Smooth muscle cell of the brain vasculature (primary cell): ENCODE measurements around the gene BAZ1B.
"Not testable (repeated sequence)": the region's sequence is repeated elsewhere in the genome, so short reads cannot be mapped to it uniquely, and the experiment has no call there.

Source experiments
- DNase-seq: peaks from one replicate; pipeline ENCODE4 v3.0.0-alpha.2; 2012; ENCODE audit warnings: low read depth, low spot score

Gene BAZ1B

GRCh38 chr7:73443548-73444255 is 78.4 kb downstream of the BAZ1B start:
- DNase-seq = no peak

GRCh38 chr7:73442903-73443500 is 79.1 kb downstream of the BAZ1B start:
- no peak for DNase-seq

GRCh38 chr7:73442222-73442902 is 79.7 kb downstream of the BAZ1B start:
- DNase-seq = no peak

- no peak for DNase-seq
These were observed 82.7 kb downstream of the BAZ1B start for GRCh38 chr7:73439410-73439704.

DNA sequence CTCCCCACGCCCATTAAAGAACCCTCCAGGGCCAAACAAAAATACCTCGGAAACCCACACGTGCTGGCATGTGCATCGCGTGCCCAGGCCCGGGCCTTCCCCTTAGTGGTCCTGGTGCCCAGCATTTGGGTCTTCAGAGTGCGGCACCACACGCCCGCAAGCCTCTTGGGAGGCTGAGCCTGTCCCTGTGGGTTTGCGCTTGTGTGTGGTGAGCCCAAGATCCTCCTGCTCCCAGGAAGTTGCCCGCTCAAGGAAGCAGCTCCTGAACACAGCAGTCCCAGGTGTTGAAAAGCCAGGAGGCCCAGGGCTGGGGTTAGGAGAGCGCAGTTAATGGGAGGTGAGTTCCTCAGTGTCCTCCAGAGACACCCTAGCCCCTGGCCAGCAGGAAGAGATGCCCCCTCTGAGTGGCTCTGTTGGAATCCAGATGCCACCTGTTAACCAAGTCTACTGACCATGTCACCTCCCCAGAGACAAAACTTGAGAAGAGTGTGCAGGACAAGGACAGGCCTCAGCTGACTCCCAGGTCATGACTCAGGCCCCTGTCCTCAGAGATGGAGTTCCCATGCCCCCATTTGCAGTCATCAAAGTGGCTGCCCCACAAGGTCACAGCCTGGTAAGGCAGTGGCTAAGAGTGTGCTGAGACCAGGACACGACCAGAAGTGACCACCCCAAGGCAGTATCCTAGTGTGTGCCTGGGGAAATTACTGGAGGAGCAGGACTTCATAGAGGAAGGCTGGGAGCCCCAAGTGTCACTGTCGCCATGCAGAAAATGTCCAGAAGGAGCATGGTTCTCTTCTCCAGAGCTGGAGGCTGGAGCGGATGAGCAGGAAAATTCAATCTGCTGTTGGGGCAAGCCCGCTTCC is 83.3 kb downstream of the BAZ1B start:
- no peak for DNase-seq

DNA sequence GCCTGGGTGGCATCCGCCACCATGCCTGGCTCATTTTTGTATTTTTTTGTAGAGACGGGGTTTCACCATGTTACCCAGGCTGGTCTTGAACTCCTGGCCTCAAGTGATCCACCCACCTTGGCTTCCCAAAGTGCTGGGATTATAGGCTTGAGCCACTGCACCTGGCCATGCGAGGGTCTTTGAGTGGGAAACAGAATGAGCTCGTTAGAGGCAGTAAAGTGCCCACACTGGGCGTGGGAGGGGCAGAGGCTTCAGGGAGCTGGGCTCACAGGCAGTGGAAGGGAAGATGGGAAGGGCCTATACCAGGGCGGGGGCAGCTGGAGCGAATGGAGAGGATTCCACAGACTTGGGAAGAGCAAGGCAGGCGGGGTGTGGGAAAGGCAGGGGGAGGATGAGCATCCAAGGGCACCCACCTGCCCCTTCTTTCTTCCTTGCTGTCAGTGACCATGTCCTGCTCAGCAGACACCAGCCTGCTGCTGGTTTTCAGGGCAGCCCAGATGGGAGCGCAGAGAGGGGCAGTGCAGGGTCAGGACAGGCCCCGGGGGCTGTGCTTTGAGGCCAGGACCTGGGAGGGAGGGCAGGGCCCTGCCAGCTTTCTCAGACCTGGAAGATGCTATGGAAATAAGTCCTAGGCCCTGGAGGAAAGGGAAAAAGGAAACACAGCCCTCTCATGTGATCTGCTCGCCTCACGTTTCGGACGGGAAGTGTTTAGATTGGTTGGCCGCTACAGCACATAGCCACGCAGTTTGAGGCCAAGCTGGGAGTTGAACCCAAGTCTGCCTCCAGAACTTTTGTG is 84.3 kb downstream of the BAZ1B start:
- DNase-seq = no peak

- no peak for DNase-seq
These were observed 85.0 kb downstream of the BAZ1B start for GRCh38 chr7:73437091-73437490.

- DNase-seq = peak; percentile 33
These were observed 85.8 kb downstream of the BAZ1B start for GRCh38 chr7:73436031-73436929.

DNA sequence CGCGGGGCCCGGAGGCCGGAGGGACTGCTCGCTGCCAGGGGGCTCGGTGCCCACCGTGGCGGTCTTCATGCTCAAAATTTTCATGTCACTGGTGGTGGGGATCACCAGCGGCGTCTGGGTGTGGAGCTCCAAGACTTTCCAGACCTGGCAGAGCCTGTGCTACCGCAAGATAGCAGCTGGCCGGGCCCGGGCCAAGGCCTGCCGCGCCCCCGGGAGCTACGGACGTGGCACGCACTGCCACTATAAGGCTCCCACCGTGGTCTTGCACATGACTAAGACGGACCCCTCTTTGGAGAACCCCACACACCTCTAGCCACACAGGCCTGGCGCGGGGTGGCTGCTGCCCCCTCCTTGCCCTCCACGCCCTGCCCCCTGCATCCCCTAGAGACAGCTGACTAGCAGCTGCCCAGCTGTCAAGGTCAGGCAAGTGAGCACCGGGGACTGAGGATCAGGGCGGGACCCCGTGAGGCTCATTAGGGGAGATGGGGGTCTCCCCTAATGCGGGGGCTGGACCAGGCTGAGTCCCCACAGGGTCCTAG is 86.6 kb downstream of the BAZ1B start:
- no peak for DNase-seq

DNA sequence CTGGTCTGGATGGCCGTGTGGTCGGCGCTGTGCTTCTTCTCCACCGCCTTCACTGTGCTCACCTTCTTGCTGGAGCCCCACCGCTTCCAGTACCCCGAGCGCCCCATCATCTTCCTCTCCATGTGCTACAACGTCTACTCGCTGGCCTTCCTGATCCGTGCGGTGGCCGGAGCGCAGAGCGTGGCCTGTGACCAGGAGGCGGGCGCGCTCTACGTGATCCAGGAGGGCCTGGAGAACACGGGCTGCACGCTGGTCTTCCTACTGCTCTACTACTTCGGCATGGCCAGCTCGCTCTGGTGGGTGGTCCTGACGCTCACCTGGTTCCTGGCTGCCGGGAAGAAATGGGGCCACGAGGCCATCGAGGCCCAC is 87.4 kb downstream of the BAZ1B start:
- no peak for DNase-seq

- no peak for DNase-seq
These were observed 88.0 kb downstream of the BAZ1B start for GRCh38 chr7:73433924-73434700.

DNA sequence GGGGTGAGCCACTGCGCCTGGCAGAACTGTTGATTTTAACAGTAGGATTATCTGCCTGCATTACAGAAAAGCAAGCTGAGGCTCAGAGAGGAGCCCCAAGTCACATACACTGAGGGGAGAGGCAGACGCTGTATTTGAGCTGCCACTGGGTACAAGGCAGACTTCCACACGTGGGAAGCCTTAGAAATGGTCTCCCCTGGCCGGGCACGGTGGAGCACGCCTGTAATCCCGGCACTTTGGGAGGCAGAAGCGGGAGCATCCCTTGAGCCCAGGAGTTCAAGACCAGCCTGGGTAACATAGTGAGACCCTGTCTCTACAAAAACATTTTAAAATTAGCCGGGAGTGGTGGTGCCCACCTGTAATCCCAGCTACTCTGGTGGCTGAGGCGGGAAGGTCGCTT is 89.4 kb downstream of the BAZ1B start:
- DNase-seq = no peak

DNA sequence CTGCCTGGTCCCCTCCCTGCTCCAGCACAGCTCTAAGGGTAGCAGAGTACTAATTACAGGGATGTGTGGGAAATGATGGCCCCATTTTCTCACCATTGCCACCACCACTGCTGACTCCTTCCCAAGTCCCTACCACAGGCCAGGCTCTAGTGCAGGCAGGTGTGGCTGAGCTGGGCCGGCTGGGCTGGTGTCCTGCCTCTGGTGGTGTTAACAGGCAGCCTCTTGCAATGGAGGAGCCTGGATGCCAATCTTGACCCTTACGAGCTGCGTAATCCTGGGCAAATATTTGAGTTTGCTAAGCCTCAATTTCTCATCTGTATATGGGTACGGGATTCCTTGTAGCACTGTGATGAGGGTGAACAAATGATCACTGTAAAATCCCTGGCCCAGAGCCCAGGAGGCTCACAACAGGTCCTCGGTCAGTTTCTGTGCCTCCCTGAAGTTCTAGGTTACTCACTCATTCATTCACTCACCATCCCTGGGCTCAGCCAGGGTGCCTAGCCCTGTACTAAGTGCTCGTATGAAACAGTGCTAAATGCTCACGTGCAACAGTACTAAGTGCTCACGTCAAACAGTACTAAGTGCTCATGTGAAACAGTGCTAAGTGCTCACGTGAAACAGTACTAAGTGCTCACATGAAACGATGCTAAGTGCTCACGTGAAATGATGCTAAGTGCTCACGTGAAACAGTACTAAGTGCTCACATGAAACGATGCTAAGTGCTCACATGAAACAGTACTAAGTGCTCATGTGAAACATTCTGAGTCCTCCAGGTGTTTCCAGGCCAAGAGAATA is 90.9 kb downstream of the BAZ1B start:
- no peak for DNase-seq

DNA sequence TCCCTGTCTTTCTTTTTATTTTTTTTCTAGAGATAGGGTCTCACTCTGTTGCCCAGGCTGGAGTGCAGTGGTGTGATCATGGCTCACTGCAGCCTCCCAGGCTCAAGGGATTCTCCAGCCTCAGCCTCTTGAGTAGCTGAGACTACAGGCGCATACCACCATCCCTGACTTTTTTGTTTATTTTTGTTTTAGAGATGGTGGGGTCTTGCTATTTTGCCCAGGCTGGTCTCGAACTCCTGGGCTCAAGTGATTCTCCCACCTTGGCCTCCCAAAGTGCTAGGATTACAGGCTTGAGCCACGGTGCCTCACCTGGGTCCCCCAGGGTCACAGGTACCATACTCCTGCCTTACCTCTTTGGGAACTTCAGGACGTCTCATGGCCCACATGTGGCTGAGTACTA is 91.6 kb downstream of the BAZ1B start:
- not testable (repeated sequence) for DNase-seq

DNA sequence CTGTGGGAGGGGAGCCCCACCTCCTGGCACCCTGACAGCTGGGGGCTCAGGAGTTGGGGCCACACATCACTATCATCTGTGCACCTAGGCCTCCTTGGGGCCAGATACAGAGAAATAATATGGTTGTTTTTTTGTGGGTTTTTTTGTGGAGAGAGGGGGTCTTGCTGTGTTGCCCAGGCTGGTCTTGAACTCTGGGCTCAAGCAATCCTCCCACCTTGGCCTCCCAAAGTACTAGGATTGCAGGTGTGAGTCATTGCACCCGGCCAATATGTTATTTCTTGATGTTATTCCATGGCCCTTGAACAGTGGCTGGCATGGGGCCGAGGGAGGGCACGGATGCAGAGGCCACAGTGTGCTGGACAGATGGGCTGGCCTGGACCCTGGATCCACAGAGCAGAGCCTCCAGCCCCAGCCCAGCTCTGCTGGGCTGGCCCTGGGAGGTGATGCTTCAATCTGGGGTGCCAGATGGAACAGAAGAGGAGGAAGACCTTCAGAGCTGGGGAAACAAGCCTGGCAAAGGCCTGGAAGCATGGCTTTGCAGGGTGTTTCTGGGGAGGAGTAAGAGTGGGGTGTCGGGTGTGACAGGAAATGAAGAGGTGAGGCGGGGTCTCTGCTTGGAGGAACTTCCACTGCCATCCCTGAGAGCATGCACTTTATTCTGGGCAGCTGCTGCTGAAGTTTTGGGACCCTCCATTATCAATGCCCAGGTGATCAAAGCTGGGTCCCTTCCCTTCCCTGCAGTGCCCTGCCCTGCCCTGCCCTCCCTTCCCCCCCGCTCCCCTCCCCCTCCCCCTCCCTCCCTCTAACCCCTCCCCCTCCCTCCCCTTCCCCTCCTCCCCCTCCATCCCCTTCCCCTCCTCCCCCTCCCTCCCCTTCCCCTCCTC is 92.2 kb downstream of the BAZ1B start:
- no peak for DNase-seq

GRCh38 chr7:73429215-73429614 is 92.9 kb downstream of the BAZ1B start:
- no peak for DNase-seq

- no peak for DNase-seq
These were observed 93.9 kb downstream of the BAZ1B start for GRCh38 chr7:73427902-73428787.
